ENCODE data around the gene MCEE.
A peak's percentile ranks its signal among the peaks of the same experiment; 100 is the strongest.

MCEE gene

DNA sequence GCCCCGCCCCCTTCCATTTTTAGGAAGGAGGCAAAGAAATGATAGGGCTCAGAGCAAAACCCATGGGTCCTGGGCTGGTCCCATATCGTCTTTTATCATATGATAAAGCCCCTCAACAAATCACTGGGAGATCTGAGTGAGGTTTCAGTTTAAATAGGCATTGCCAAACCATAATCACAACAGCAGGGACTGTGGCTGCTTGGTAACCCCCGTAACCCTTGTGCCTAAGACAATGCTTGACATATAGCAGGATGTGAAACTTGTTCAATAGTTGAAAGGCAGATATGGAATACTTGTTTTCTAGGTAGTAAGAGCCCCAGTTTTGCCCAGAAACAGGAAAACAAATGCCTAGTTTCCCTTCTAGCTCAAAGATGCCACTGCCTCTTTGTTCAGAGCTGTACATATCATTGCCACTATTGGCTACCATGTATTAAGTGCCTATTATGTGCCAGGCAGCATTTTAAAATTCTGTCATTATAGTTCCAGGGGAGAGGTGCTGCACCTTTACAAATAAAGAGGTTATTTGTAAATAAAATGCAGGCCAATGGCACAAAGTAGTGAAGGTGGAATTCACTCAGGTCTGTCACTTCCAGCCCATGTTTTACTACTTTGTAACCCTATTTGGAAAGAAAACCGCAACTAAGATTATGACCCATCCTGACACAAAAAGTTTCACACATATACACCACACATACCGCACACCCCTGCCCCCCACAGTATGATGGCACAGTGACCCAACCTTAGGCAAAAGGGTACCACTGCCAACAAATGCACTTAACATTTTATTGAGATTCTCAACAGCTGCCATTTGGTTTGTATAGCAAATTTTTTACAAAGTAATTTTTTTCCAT lies 47.4 kb downstream of the MCEE start:
- no peak for DNase-seq (ENCODE audit: low read depth in 2 of 2)

DNA sequence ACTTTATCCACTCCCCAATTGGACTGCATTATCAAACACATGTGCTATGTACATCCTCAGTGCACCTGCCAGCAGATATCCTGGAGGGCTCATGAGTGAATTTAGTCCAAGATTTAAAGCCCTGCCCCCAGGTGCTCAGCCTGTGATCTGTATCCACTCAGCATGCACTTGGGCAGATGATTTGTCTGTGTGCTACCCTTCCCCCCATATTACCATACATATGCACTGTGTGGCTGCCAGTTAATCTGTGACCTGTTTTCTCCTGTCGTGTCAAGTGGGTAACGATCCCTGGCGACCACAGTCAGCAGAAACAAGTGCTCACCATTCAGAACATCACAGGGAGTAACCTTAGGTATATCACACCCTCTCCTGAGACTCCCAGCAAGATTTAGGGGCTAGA lies 51.4 kb downstream of the MCEE start:
- DNase-seq (ENCODE audit: low read depth in 2 of 2): no peak

DNA sequence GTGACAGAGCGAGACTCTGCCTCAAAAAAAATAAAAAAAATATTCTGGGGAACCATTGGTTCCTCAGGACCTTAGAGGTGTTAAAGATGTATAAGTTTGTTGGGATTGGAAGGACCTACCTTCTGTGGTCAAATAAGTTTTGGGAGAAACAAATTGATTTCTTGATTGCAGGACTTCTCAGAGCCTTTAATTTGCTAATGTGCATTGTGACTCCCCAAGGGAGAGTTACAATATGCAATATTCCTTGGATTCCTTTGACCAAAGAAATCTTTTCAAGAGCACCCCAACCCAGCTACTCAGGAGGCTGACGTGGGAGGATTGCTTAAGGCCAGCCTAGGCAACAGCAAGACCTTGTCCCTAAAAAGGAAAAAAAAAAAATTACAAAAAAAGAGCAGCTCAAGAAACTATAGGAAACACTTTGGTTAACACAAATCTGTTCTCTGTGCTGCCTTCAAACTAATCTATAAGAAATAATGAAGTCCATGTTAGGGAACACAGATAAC lies 55.1 kb downstream of the MCEE start:
- no peak for DNase-seq (ENCODE audit: low read depth in 2 of 2)

DNA sequence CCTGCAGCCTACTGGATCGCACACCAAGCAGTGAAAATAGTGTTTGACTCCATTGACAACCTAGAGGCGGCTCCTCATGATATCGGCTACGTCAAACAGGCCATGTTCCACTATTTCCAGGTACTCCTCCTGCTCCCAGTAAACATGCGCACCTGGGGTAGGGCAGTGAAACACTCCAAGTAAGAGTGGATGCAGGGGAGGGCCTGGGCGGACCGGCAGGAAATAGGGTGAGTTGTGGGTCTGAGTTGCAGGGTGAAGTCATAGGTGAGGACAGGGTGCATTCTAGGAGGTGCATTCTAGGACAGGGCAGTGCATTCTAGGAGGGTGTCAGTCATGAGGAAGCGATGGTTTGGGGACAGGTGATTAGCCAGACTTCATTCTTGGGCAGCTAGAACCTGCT lies 56.6 kb downstream of the MCEE start:
- no peak for DNase-seq (ENCODE audit: low read depth in 2 of 2)

DNA sequence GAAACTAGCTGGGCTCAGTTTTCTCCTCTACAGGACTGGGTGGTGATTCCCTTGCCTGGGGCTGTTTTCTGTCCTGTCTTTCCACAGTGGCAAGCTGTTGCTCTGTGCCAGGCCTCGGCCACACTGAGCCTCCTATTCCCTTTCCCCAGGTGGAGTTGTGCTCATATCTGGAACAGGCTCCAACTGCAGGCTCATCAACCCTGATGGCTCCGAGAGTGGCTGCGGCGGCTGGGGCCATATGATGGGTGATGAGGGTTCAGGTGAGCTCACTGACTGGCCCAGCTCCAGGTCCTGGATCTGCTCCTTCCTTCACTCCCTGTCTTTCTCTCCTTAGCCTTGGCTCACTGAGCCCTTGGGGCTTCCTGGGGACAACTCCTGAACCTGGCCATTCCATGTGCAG lies 57.5 kb downstream of the MCEE start:
- no peak for DNase-seq (ENCODE audit: low read depth in 2 of 2)

DNA sequence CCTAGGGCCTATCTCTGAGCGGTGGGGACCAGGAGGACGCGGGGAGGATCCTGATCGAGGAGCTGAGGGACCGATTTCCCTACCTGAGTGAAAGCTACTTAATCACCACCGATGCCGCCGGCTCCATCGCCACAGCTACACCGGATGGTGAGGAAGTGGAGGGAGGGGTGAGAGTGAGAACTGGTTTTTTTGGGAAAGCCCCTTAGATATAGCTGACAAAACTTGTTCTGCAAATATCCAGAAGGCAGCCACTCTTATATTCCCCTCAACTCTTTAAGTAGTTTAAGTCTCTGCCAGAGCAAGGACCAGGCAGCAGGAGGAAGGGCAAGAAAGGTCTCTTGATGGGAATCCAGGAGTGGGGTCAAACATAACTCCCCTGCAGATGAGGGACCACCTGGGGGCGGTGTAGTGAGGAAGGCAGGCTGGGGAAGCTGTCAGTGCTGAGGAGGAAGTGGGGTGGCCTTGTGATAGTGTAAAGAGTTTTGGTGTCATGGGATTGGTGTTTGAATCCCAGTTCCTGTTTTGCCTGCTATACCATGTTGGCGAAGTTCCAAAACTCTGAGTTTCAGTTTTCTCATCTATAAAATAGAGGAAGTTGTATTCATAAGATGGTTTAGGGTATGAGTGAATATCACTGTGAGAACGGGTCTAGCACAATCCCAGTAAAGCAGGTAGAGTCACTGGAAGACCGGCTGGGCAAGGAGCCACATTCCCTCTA lies 58.2 kb downstream of the MCEE start:
- DNase-seq (ENCODE audit: low read depth in 2 of 2): peak in 1 of 2 donors; percentile 26

DNA sequence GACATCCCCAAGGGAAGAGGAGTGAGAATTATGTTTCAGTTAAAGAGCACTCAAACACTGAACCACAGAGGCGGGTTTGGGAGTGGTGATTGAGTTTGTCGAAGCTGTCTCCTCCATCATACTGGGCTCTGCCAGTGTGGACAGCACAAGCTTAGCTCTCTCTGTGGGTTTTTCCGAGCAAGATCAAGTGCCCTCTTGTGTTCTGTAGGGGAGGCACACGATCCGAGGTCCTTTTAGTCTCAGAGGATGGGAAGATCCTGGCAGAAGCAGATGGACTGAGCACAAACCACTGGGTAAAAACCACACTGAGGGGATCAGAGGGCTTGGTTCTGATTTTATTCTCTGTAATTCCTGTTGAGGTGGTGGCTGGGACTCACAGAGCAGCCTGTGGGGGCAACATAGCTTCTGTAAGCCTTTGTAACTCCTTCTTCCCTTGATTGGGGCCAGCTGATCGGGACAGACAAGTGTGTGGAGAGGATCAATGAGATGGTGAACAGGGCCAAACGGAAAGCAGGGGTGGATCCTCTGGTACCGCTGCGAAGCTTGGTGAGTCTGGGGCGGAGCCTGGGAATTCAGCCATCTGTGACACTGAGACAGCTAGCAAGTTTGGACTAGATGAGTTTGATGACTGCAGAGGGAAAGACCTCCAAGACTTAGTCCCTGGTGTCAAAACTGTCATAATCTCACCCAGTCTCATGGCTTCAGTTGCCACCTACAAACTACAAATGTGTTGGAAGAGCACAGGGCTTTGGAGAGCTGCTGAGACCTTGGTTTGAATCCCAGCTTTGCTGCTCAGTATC lies 59.5 kb downstream of the MCEE start:
- no peak for DNase-seq (ENCODE audit: low read depth in 2 of 2)

DNA sequence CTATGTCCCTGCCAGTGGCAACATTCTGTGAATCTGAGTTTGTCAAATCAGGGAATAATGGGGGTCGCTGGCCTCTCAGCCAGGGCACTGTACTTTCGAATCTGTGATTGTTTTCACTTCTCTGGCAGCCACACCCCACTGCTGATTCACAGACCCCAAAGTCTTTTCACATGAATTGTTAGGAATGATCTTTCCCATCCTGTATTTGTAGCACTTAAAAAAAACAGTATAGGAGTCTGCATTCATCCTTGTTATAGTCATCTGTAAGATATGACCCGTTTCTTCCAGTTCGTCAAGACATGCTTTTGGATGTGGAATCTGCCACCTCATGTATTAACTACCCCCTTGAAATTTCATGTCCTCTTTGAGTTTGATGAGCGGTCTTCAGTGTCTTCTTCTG lies 60.7 kb downstream of the MCEE start:
- DNase-seq (ENCODE audit: low read depth in 2 of 2): no peak

DNA sequence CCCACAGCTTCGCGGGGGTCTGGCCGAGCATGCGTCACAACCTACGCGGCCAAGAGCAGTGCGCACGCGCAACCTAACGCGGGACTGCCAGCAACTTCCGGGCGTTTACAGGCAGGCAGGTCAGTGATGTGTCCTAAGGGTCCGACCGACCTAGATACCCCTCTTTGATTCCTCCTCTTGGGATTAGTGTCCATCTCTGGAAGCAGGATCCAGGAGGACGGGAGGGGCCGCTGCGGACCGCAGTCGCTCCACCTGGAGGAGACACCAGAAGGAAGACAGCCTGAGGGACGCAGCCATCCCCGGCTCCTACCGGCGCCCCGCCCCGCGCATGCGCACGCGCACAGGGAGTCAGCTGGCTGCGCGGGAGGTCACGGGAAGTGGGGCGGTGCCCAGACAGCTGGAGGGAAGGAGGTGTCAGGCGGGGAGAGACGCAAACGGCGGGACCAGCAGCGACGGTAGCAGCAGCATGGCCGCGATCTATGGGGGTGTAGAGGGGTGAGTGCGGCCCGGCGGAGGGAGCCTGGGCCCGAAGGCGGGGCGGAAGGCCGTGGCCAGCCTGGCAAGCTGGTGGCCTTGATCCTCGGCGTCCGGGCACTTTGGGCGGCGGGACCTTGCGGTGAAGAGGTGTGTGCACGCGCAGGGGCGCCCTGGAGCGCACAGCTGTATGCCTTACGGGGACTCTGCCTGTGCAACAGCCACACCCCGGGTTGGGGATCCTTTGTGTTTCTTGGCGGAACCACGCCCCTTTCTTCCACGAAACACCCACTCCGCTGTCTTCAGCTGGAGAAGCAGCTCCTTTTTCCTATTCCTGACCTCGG lies 61.6 kb downstream of the MCEE start, which contains the start of gene NAGK:
Gene NAGK, plus strand, starts transcription at position 431 of the 818 bp plus-strand sequence. Its CDS starts 36 bp downstream, at position 467.
- peak; percentile 92 to 95 for DNase-seq (ENCODE audit: low read depth in 2 of 2)

DNA sequence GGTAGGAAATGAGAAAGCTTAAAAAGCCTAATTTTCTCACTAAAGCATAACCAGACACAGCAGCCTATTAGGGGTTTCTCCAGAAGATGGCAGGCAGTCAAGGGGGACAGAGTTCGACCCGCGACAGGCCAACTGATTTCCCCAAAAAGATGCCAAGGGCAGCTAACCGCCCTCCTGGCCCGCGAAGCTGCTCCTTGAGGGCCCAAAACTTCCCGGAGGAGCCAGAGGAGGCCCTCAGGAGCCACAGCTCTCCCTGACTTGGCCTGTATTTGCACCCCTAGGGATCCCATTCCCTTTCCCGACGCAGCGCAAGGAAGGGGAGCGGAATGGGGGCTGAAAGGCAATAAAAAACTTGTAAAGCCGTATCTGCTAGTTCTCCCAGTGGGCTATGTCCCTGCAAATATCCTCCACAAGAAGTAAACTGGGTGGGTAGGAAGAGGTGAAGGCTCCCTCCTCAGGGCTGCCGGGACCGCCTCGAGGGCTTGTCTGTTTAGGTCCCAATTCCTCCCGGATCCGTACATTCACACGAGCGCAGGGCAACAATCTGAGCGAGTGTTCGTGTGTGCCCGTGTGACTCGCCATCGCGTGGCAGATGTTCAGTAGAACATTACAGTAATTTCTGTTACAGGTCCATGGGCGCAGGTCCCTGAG lies 62.3 kb downstream of the MCEE start:
- DNase-seq (ENCODE audit: low read depth in 2 of 2): no peak

DNA sequence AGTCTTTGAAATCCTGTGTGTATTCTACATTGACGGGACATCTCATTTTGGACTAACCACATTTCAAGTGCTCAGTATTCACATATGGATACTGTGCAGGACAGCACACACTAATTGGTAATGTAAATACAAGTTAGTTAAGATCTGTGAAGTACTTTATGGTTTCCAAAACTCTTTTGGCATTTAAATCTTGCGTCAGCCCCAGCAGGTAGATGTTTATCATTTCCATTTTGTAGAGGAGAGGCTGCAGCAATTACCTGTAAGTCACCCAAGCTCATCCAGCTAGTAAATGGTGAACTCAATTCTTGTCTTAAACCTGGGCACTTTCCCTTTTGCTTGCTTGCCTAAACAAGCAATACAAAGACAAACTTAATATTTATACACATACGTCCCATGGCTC lies 63.2 kb downstream of the MCEE start:
- DNase-seq (ENCODE audit: low read depth in 2 of 2): no peak

DNA sequence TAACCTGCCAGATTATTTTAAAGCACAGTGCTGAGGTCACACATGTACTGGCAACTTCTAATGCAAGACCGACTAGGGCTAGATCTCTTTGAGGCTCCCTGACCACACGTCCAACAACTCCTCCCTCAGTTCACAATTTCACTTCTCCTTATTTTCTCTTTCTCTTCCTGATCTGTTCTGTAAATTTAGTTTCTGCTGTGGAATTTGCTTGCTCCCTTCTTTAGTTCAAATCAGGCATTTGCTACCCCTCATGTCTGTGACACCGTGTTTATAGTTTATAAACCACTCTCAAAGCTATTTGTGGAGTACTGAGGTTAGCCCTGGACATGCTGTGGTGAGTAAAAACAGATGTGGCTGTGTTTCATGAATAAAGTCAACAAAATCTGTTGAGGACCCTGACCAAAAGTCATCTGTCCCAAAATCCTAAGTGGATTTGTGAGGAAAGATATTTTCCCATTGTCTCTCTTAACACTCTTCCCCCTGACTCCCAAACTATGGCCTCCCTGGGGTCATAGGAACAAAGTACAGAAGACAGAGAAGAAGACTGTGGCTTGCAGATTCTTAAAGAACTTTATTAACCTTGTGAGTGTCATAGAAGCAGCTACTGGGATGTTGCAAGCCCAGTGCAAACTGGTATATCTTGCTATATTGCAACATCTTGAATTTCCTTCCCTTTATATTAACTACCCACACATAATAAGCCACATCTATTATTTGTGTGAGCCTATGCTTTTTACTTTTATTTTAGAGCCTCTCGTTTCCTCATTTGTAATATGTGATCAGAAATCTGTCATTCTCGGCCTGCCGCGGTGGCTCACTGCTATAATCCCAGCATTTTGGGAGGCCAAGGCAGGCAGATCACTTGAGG lies 65.0 kb downstream of the MCEE start:
- DNase-seq (ENCODE audit: low read depth in 2 of 2): no peak

DNA sequence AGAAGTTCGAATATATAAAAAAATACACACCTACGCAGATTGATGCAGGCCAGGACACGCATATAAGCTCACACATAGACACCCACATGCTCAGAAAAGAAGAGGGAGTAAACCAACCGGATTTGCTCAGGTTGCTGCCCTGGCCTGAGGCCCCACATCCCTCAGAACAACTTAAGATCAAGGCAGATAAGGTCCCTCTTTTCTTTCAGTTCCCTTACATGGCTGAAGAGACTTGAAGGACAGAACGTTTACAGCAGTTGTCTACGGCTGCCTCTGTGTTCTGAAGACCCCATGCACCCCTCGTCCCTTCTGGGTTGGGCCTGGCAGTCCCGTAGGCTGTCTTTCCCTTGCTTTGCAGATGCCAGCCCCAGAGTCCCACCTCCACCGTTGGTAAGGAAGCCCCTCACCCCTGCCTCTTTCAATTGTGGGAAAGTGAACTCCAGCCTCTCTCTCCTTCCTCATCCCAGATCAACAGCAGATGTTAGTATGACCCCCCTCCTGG lies 65.9 kb downstream of the MCEE start:
- no peak for DNase-seq (ENCODE audit: low read depth in 2 of 2)

DNA sequence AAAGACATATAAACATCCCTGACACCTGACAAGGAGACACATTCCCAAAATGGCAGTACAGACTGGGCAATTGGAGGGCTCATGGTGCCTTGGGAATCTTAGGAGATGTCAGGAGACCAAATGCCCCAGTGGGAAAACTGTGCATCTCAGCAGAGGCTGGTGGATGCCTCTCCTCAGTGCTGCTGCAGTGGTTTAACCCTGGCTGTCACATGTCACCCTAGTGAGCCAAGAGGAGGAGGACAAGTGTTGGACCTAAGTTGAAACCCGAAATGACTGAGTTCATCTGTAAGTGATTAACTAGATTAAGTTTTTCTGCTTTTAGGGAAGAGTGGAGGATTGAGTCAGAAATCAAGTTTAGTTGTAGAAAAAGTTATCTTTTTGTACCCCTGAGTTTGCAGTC lies 66.8 kb downstream of the MCEE start:
- DNase-seq (ENCODE audit: low read depth in 2 of 2): no peak

DNA sequence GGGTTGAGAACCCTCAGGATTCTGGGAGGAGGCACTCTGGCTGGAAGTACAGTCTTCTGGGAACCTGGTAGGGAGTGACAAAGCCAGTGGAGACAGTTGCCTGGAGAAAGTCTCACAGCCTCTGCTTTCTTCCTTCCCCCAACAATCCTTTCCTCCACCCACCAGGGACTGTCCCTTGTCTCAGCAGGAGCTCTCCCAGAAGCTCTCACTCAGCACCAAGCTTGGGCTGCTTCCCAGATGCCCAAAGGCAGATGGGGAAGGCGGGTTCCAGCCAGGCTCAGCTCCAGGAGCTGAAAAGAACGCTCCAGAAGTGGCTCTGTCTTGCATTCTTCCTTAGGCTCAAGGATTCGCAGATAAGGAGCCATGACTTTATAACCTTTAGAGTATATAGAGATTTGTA lies 69.2 kb downstream of the MCEE start:
- DNase-seq (ENCODE audit: low read depth in 2 of 2): no peak

DNA sequence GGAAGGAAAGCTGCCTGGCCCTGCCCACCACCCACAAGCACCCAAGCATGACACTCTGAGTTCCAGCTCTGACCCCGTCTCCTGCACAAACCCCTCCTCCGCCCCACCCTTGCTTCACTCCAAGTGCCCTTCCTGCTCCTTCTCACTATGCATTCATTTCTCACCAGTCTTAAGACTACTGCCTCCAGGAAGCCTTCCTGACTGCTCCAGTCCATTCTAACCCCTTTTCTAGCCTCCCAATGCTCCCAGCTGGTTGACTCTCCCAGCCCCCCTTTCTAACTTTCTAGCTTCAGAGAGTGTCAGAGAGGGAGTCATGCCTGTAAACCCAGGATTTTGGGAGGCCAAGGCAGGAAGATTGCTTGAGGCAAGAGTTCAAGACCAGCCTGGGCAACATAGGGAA lies 69.8 kb downstream of the MCEE start:
- DNase-seq (ENCODE audit: low read depth in 2 of 2): no peak
